GM12878 (cell line): ENCODE results near the gene MALSU1. TPM values are rescaled to one million over a fixed set of nuclear protein-coding genes. Genes with fewer than 3 reads are reported as not detected.

Experiments used
- ATAC-seq: fragments of 200-7000 bp; cut with Tn5 transposase; 3 replicates; pipeline ENCODE4 v1.9.1; 2020; ENCODE audit warnings: mild to moderate bottlenecking, moderate library complexity
- BruUV-seq: library from RNA; stranded (reverse); fragments of 400-500 nt; replicated peaks from 2 replicates; lab custom pipeline; 2021; lab: Mats Ljungman, UMichigan
- CTCF ChIA-PET: fragments of 300-600 bp; sonication (Branson Sonifier 250); formaldehyde crosslinking; extraction: SDS; loops from one replicate; lab custom pipeline; 2021; ENCODE audit warnings: inconsistent platforms; lab: Yijun Ruan, JAX
- POLR2A ChIA-PET: fragments of 350-600 bp; formaldehyde crosslinking; extraction: SDS; loops from one replicate; lab custom pipeline; 2021; ENCODE audit warnings: inconsistent platforms; lab: Charles Lee
- RAD21 ChIA-PET: fragments of 300-600 bp; sonication (Branson Sonifier 250); formaldehyde crosslinking; loops from one replicate; lab custom pipeline; 2023; ENCODE audit warnings: antibody characterized with exemption; ENCODE audit not compliant: unreplicated experiment; lab: Charles Lee
- SMC1A ChIA-PET: fragments of 300-600 bp; sonication (Branson Sonifier 250); formaldehyde crosslinking; loops from one replicate; lab custom pipeline; 2023; ENCODE audit not compliant: unreplicated experiment, uncharacterized antibody; lab: Charles Lee
- DNase-seq: peaks from one replicate; pipeline ENCODE4 v3.0.0-alpha.2; 2011; ENCODE audit warnings: low read depth, low spot score
- FAIRE-seq: peaks from 3 replicates; lab custom pipeline; 2011; peaks lifted over from hg19 to GRCh38; lab: Jason Lieb, UNC
- H2AFZ ChIP-seq: 2 replicates; pipeline ENCODE4 v1.6.0; 2011; ENCODE audit warnings: low read depth, low read length, control low read depth; ENCODE audit not compliant: control insufficient read depth
- H3K27ac ChIP-seq: 2 replicates; pipeline ENCODE4 v1.5.1; 2011; ENCODE audit warnings: control low read depth; ENCODE audit not compliant: control insufficient read depth, insufficient read depth
- H3K27me3 ChIP-seq, 2 experiments: replicated peaks in 1 of 2; 2 replicates each; pipeline versions ENCODE4 v1.6.0 to v1.6.1; 2011; ENCODE audit warnings: low read length in 1 of 2; ENCODE audit not compliant: control insufficient read depth in 2 of 2, insufficient read depth in 2 of 2
- H3K36me3 ChIP-seq, 2 experiments: 2 replicates each; pipeline ENCODE4 v1.5.1; 2011; ENCODE audit warnings: low read length in 1 of 2; ENCODE audit not compliant: control insufficient read depth in 2 of 2, insufficient read depth in 2 of 2
- H3K4me1 ChIP-seq: 2 replicates; pipeline ENCODE4 v1.6.1; 2011; ENCODE audit warnings: mild to moderate bottlenecking, low read length, moderate library complexity, mixed read lengths; ENCODE audit not compliant: control insufficient read depth, insufficient read depth
- H3K4me2 ChIP-seq: 2 replicates; pipeline ENCODE4 v1.6.0; 2011; ENCODE audit warnings: control low read depth; ENCODE audit not compliant: control insufficient read depth, insufficient read depth
- H3K4me3 ChIP-seq: fragments of 200-600 bp; sonication (generic); 2 replicates; pipeline ENCODE4 v1.5.1; 2016
- H3K79me2 ChIP-seq: 2 replicates; pipeline ENCODE4 v1.6.0; 2011; ENCODE audit warnings: low read length; ENCODE audit not compliant: control insufficient read depth, insufficient read depth
- H3K9ac ChIP-seq: 2 replicates; pipeline ENCODE4 v1.8.0; 2011; ENCODE audit warnings: low read length, control low read depth, mixed read lengths; ENCODE audit not compliant: control insufficient read depth, insufficient read depth
- H3K9me3 ChIP-seq: replicated peaks from 3 replicates; pipeline ENCODE4 v1.5.1; 2011; ENCODE audit warnings: mild to moderate bottlenecking, low read length; ENCODE audit not compliant: control insufficient read depth, insufficient read depth
- H4K20me1 ChIP-seq: 2 replicates; pipeline ENCODE4 v1.6.0; 2011; ENCODE audit not compliant: control insufficient read depth, insufficient read depth
- BCL11A ChIP-seq: IDR thresholded peaks from 2 replicates; pipeline ENCODE4 v1.6.1; 2011; ENCODE audit warnings: low read depth, low read length
- CUX1 ChIP-seq: IDR thresholded peaks from 2 replicates; pipeline ENCODE4 v1.6.1; 2012; ENCODE audit warnings: improper control_type of control experiment, low read depth, low read length; ENCODE audit not compliant: insufficient replicate concordance
- ETV6 ChIP-seq, 2 experiments: fragments of 450-650 bp in 1 of 2; IDR thresholded peaks in 1 of 2; conservative IDR thresholded peaks in 1 of 2; 2 replicates each; pipeline ENCODE4 v1.6.1; 2014; ENCODE audit warnings: antibody characterized with exemption in 1 of 2, borderline replicate concordance in 1 of 2, low read depth in 1 of 2, mild to moderate bottlenecking in 1 of 2, moderate library complexity in 1 of 2
- MTA2 ChIP-seq: fragments of 450-650 bp; IDR thresholded peaks from 2 replicates; pipeline ENCODE4 v1.6.1; 2016; ENCODE audit warnings: low read depth, mild to moderate bottlenecking, moderate library complexity
- MYC ChIP-seq: IDR thresholded peaks from 2 replicates; pipeline ENCODE4 v1.6.1; 2011; ENCODE audit warnings: mild to moderate bottlenecking, low read length, moderate library complexity, inconsistent platforms; ENCODE audit not compliant: insufficient read depth, insufficient replicate concordance, insufficient read length, severe bottlenecking
- NR2C1 ChIP-seq: fragments of 450-650 bp; IDR thresholded peaks from 2 replicates; pipeline ENCODE4 v1.6.1; 2017; ENCODE audit warnings: antibody characterized with exemption, mild to moderate bottlenecking, moderate library complexity
- NR2C2 ChIP-seq: IDR thresholded peaks from 2 replicates; pipeline ENCODE4 v1.6.1; 2011; ENCODE audit warnings: borderline replicate concordance, low read depth; ENCODE audit not compliant: control insufficient read depth, insufficient read length
- SMARCA5 ChIP-seq: fragments of 450-650 bp; IDR thresholded peaks from 2 replicates; pipeline ENCODE4 v1.6.1; 2017; ENCODE audit warnings: mild to moderate bottlenecking
- SPI1 ChIP-seq: IDR thresholded peaks from 2 replicates; pipeline ENCODE4 v1.6.1; 2011; ENCODE audit warnings: low read depth, mild to moderate bottlenecking, low read length, moderate library complexity, borderline replicate concordance; ENCODE audit not compliant: insufficient read depth
- WGBS: methylation state at CpG from one replicate; pipeline ENCODE4 v1.1.6; 2016; ENCODE audit warnings: low lambda C conversion rate; ENCODE audit not compliant: insufficient replicate concordance, insufficient coverage; ENCODE audit errors: missing lambda C conversion rate; 5-methylcytosine and 5-hydroxymethylcytosine counted together
- in situ Hi-C: fragments of 300-500 bp; cut with MboI; formaldehyde crosslinking; loops from 9 replicates; pipeline ENCODE4 v1.14.3; 2018; ENCODE audit warnings: mixed read lengths
- intact Hi-C: fragments of 100-400 bp; cut with micrococcal nuclease; formaldehyde crosslinking; loops from one replicate; pipeline ENCODE4 v1.14.2; 2022; ENCODE audit not compliant: unreplicated experiment
- polyA plus RNA-seq, 11 experiments: library from polyadenylated mRNA; depleted of rRNA in 4 of 11; unstranded in 6 of 11; stranded (reverse) in 5 of 11; fragments of >200 nt; fragmentation: Nextera tagmentation in 4 of 11; fragmentation: Illumina TruSeq in 1 of 11; extraction: Ambion mirVana in 4 of 11; extraction: Trizol in 1 of 11; gene quantifications; 1 replicate in 1 of 11; 2 replicates in 10 of 11; pipeline versions ENCODE4 v1.2.1 to v1.2.3, GENCODE V29; 2011 to 2016; ENCODE audit warnings: inconsistent platforms in 2 of 11, missing spikeins in 2 of 11, low read depth in 1 of 11
- total RNA-seq, 4 experiments: library from RNA; depleted of rRNA in 3 of 4; stranded (reverse); fragments of >200 nt in 3 of 4; fragmentation: Illumina TruSeq in 1 of 4; extraction: Trizol in 1 of 4; gene quantifications; 2 replicates each; pipeline versions ENCODE4 v1.2.1 to v1.2.3, GENCODE V29; 2013 to 2021
- TF ChIP-seq, protein P1 (sequence below): IDR thresholded peaks from 2 replicates; pipeline ENCODE4 v1.6.1; 2012; ENCODE audit warnings: low read length, inconsistent platforms
- TF ChIP-seq, protein P2 (sequence below): fragments of 450-650 bp; formaldehyde crosslinking; IDR thresholded peaks from 2 replicates; pipeline ENCODE4 v1.4.0; 2022; ENCODE audit warnings: mild to moderate bottlenecking, moderate library complexity

Gene MALSU1
- total and polyA plus RNA-seq, 10 of the 15 experiments (the other 5 are each of a cell fraction or from before 2014, with no cell fraction given), result 8.5 to 159 (median 73.7) TPM

- Histone ChIP-seq H3K36me3 (no peaks in the 10 kb centered on the region), H3K4me1 (peaks cover 2% of the 10 kb centered on the region; the same call in 1 of the 2 replicates), H3K4me3 (peak overlapping the region; percentile 87), H3K9me3 (no peaks in the 10 kb centered on the region; the same call in 2 of the 3 replicates), H4K20me1 (no peaks in the 10 kb centered on the region), H3K9ac (peak overlapping the region; percentile 90), H3K79me2 (peaks cover 38% of the 10 kb centered on the region), H2AFZ (peak overlapping the region; percentile 80), H3K4me2 (peak overlapping the region; percentile 75), H3K27me3 (no peaks in the 10 kb centered on the region), H3K27ac (peak overlapping the region; percentile 60)
- intact Hi-C loops (no loop called here), in situ Hi-C loops (no loop called here)
- ChIA-PET SMC1A (interaction anchor here (0.7 to 1.9 kb wide), 5 partner anchors 9 to 58 kb away, joined by 3 to 6 read pairs (median 3); no protein-coding TSS in a partner anchor), RAD21 (interaction anchor here (0.9 to 2.0 kb wide), 5 partner anchors 10 to 239 kb away, joined by 3 to 9 read pairs (median 6); no protein-coding TSS in a partner anchor), CTCF (interaction anchor here (1.9 to 2.3 kb wide), 3 partner anchors 22 to 58 kb away, joined by 9 to 15 read pairs (median 13); no protein-coding TSS in a partner anchor), POLR2A (interaction anchor here (0.6 to 1.1 kb wide), 3 partner anchors 8 to 418 kb away, joined by 4 read pairs; no protein-coding TSS in a partner anchor)
- TF ChIP-seq SPI1, result no peak
- TF ChIP-seq, protein P1, sequence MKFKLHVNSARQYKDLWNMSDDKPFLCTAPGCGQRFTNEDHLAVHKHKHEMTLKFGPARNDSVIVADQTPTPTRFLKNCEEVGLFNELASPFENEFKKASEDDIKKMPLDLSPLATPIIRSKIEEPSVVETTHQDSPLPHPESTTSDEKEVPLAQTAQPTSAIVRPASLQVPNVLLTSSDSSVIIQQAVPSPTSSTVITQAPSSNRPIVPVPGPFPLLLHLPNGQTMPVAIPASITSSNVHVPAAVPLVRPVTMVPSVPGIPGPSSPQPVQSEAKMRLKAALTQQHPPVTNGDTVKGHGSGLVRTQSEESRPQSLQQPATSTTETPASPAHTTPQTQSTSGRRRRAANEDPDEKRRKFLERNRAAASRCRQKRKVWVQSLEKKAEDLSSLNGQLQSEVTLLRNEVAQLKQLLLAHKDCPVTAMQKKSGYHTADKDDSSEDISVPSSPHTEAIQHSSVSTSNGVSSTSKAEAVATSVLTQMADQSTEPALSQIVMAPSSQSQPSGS, result no peak
- TF ChIP-seq MTA2, result no peak
- TF ChIP-seq, protein P2, sequence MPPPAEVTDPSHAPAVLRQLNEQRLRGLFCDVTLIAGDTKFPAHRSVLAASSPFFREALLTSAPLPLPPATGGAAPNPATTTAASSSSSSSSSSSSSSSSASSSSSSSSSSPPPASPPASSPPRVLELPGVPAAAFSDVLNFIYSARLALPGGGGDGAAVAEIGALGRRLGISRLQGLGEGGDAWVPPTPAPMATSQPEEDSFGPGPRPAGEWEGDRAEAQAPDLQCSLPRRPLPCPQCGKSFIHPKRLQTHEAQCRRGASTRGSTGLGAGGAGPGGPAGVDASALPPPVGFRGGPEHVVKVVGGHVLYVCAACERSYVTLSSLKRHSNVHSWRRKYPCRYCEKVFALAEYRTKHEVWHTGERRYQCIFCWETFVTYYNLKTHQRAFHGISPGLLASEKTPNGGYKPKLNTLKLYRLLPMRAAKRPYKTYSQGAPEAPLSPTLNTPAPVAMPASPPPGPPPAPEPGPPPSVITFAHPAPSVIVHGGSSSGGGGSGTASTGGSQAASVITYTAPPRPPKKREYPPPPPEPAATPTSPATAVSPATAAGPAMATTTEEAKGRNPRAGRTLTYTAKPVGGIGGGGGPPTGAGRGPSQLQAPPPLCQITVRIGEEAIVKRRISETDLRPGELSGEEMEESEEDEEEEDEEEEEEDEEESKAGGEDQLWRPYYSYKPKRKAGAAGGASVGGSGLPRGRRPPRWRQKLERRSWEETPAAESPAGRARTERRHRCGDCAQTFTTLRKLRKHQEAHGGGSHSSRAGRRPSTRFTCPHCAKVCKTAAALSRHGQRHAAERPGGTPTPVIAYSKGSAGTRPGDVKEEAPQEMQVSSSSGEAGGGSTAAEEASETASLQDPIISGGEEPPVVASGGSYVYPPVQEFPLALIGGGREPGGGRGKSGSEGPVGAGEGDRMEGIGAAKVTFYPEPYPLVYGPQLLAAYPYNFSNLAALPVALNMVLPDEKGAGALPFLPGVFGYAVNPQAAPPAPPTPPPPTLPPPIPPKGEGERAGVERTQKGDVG (CRISPR knock-in tag), result no peak
- TF ChIP-seq ETV6 (conservative IDR thresholded peaks at IDR 0.05 in 1 of 2, IDR thresholded peaks at IDR 0.05 in 1 of 2; ENCODE audit: borderline replicate concordance in 1 of 2, low read depth in 1 of 2), result no peak
- no peak for TF ChIP-seq BCL11A
- no peak for TF ChIP-seq CUX1
- TF ChIP-seq MYC, result no peak
- TF ChIP-seq SMARCA5, result no peak
- TF ChIP-seq NR2C1, result no peak
- no peak for TF ChIP-seq NR2C2
- DNase-seq, result no peak
- no peak for FAIRE-seq
- peak; percentile 10 for ATAC-seq
- BruUV-seq, result TSS peak; percentile 70
- WGBS, result 13% methylated on average over 12 of the region's 12 CpGs
These were observed 696 bp downstream of the MALSU1 start for GRCh38 chr7:23299770-23300300.
